Activated CD8-positive, alpha-beta T cell treated with anti-CD3 and anti-CD28 coated beads, Interleukin-2, amount 10 ng/mL, durations not matched to agents 7 days and 5 days (primary cell): ENCODE data around the gene NDST1. TPM values are rescaled to one million over a fixed set of nuclear protein-coding genes. Genes with fewer than 3 reads are reported as not detected.

Experiments used
- ATAC-seq: fragments of 150-1000 bp; cut with Tn5 transposase; one replicate; pipeline ENCODE4 v1.10.0; 2021; ENCODE audit warnings: moderate library complexity
- CTCF ChIA-PET: fragments of 350-600 bp; sonication (Branson Sonifier 250); formaldehyde crosslinking; loops from one replicate; lab custom pipeline; 2021; ENCODE audit warnings: antibody characterized with exemption; lab: Charles Lee
- POLR2A ChIA-PET: fragments of 350-600 bp; sonication (Branson Sonifier 250); formaldehyde crosslinking; loops from one replicate; lab custom pipeline; 2021; ENCODE audit warnings: antibody characterized with exemption; lab: Charles Lee
- DNase-seq: peaks from one replicate; pipeline ENCODE4 v3.0.0-alpha.2; 2020
- H3K27ac Mint-ChIP-seq: one replicate; pipeline ENCODE4 v1.8.0; 2021; ENCODE audit warnings: mild to moderate bottlenecking, mixed read lengths
- H3K27me3 Mint-ChIP-seq: one replicate; pipeline ENCODE4 v1.8.0; 2021; ENCODE audit warnings: low read depth, mixed read lengths
- H3K36me3 Mint-ChIP-seq: one replicate; pipeline ENCODE4 v1.8.0; 2021; ENCODE audit warnings: low read depth, mixed read lengths
- H3K4me1 Mint-ChIP-seq: one replicate; pipeline ENCODE4 v1.8.0; 2021; ENCODE audit warnings: low read depth, mixed read lengths
- H3K4me3 Mint-ChIP-seq: one replicate; pipeline ENCODE4 v1.8.0; 2021; ENCODE audit warnings: mild to moderate bottlenecking, mixed read lengths
- H3K9me3 Mint-ChIP-seq: one replicate; pipeline ENCODE4 v1.8.0; 2022; ENCODE audit warnings: mixed read lengths; ENCODE audit not compliant: insufficient read depth
- total RNA-seq, 2 experiments: library from RNA; stranded (reverse); gene quantifications; one replicate each; pipeline ENCODE4 v1.2.3, GENCODE V29; 2021

The NDST1 gene
- total RNA-seq, 2 experiments from 2014 or later: 0.63 TPM

GRCh38 chr5:150528924-150529546 is 21.1 kb downstream of the NDST1 start:
- H3K4me1 Mint-ChIP-seq: peaks cover 5% of the 10 kb centered on the region
- ATAC-seq (no peak), DNase-seq (no peak)
- no peaks in the 10 kb centered on the region for H3K36me3 Mint-ChIP-seq
- CTCF ChIA-PET: interaction anchor here (0.9 kb wide), 2 partner anchors 19 to 70 kb away, joined by 3 read pairs; no protein-coding TSS in a partner anchor
- POLR2A ChIA-PET: no interaction called here
- no peaks in the 10 kb centered on the region for H3K9me3 Mint-ChIP-seq
- no peaks in the 10 kb centered on the region for H3K27me3 Mint-ChIP-seq
- H3K27ac Mint-ChIP-seq: no peak overlapping the region
- H3K4me3 Mint-ChIP-seq: no peak overlapping the region

DNA sequence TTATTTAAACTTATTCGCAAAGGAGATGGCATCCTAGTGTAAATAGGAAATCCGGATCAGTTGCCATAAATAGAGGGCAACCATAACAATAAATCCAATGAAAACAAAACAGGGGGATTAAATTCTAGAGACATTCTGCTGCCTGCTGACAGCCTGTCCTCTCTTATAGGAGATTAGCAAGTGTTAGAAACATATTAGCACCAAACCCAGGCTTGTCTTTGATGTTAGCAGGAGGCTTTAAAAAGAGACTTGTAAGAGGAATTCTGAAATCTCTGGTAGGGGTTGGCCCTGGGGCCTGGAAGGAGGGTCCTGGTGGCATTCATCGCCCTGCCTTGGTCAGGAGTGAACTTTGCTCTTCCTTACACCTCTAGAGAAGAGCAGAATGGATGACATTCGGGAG is 21.6 kb downstream of the NDST1 start:
- Mint-ChIP-seq H3K4me1 (peaks cover 5% of the 10 kb centered on the region), H3K9me3 (no peaks in the 10 kb centered on the region), H3K4me3 (no peak overlapping the region), H3K27me3 (no peaks in the 10 kb centered on the region), H3K36me3 (no peaks in the 10 kb centered on the region), H3K27ac (no peak overlapping the region)
- ATAC-seq: no peak
- DNase-seq: no peak
- CTCF ChIA-PET: interaction anchor here (2.2 kb wide), 1 partner anchor 15 kb away, joined by 8 read pairs; no protein-coding TSS in a partner anchor
- POLR2A ChIA-PET: no interaction called here

- H3K36me3 Mint-ChIP-seq: no peaks in the 10 kb centered on the region
- CTCF ChIA-PET: interaction anchor here (2.2 kb wide), 1 partner anchor 14 kb away, joined by 8 read pairs; no protein-coding TSS in a partner anchor
- POLR2A ChIA-PET: no interaction called here
- no peaks in the 10 kb centered on the region for H3K27me3 Mint-ChIP-seq
- H3K9me3 Mint-ChIP-seq: no peaks in the 10 kb centered on the region
- no peak for DNase-seq
- H3K27ac Mint-ChIP-seq: no peak overlapping the region
- no peak for ATAC-seq
- H3K4me1 Mint-ChIP-seq: peaks cover 5% of the 10 kb centered on the region
- no peak overlapping the region for H3K4me3 Mint-ChIP-seq
Observed at GRCh38 chr5:150530423-150530822, 22.5 kb downstream of the NDST1 start.

GRCh38 chr5:150530951-150531588 is 23.1 kb downstream of the NDST1 start:
- ATAC-seq: no peak
- CTCF ChIA-PET: interaction anchor here (2.2 kb wide), 1 partner anchor 14 kb away, joined by 8 read pairs; no protein-coding TSS in a partner anchor
- H3K4me3 Mint-ChIP-seq: no peak overlapping the region
- POLR2A ChIA-PET: no interaction called here
- H3K27me3 Mint-ChIP-seq: no peaks in the 10 kb centered on the region
- H3K27ac Mint-ChIP-seq: no peak overlapping the region
- no peaks in the 10 kb centered on the region for H3K9me3 Mint-ChIP-seq
- H3K36me3 Mint-ChIP-seq: no peaks in the 10 kb centered on the region
- DNase-seq: no peak
- peaks cover 5% of the 10 kb centered on the region for H3K4me1 Mint-ChIP-seq

GRCh38 chr5:150531686-150532085 is 23.8 kb downstream of the NDST1 start:
- Mint-ChIP-seq H3K27me3 (no peaks in the 10 kb centered on the region), H3K36me3 (no peaks in the 10 kb centered on the region), H3K27ac (no peak overlapping the region), H3K4me1 (peaks cover 5% of the 10 kb centered on the region), H3K4me3 (no peak overlapping the region), H3K9me3 (no peaks in the 10 kb centered on the region)
- no peak for ATAC-seq
- no peak for DNase-seq
- CTCF ChIA-PET: interaction anchor here (2.2 kb wide), 1 partner anchor 13 kb away, joined by 8 read pairs; no protein-coding TSS in a partner anchor
- POLR2A ChIA-PET: no interaction called here

- ATAC-seq: no peak
- Mint-ChIP-seq H3K9me3 (no peaks in the 10 kb centered on the region), H3K27me3 (no peaks in the 10 kb centered on the region), H3K36me3 (no peaks in the 10 kb centered on the region), H3K27ac (no peak overlapping the region), H3K4me3 (no peak overlapping the region), H3K4me1 (peaks cover 3% of the 10 kb centered on the region)
- no peak for DNase-seq
- ChIA-PET CTCF (no interaction called here), POLR2A (no interaction called here)
Observed at GRCh38 chr5:150532151-150532550, 24.2 kb downstream of the NDST1 start.

GRCh38 chr5:150532996-150533395 is 25.1 kb downstream of the NDST1 start:
- POLR2A ChIA-PET: no interaction called here
- no peaks in the 10 kb centered on the region for H3K27me3 Mint-ChIP-seq
- H3K4me1 Mint-ChIP-seq: no peaks in the 10 kb centered on the region
- DNase-seq: no peak
- no peak overlapping the region for H3K27ac Mint-ChIP-seq
- H3K4me3 Mint-ChIP-seq: no peak overlapping the region
- CTCF ChIA-PET: no interaction called here
- ATAC-seq: no peak
- H3K9me3 Mint-ChIP-seq: no peaks in the 10 kb centered on the region
- no peaks in the 10 kb centered on the region for H3K36me3 Mint-ChIP-seq

GRCh38 chr5:150534811-150535210 is 26.9 kb downstream of the NDST1 start:
- H3K9me3 Mint-ChIP-seq: no peaks in the 10 kb centered on the region
- ATAC-seq (no peak), DNase-seq (no peak)
- POLR2A ChIA-PET: no interaction called here
- no peak overlapping the region for H3K27ac Mint-ChIP-seq
- H3K27me3 Mint-ChIP-seq: no peaks in the 10 kb centered on the region
- no peaks in the 10 kb centered on the region for H3K36me3 Mint-ChIP-seq
- H3K4me1 Mint-ChIP-seq: no peaks in the 10 kb centered on the region
- H3K4me3 Mint-ChIP-seq: no peak overlapping the region
- CTCF ChIA-PET: interaction anchor here (1.8 kb wide), 1 partner anchor 26 kb away, joined by 5 read pairs; no protein-coding TSS in a partner anchor

GRCh38 chr5:150535611-150536010 is 27.7 kb downstream of the NDST1 start:
- ChIA-PET CTCF (interaction anchor here (1.8 kb wide), 1 partner anchor 25 kb away, joined by 5 read pairs; no protein-coding TSS in a partner anchor), POLR2A (no interaction called here)
- ATAC-seq (no peak), DNase-seq (no peak)
- Mint-ChIP-seq H3K27me3 (no peaks in the 10 kb centered on the region), H3K4me1 (no peaks in the 10 kb centered on the region), H3K4me3 (no peak overlapping the region), H3K36me3 (no peaks in the 10 kb centered on the region), H3K9me3 (no peaks in the 10 kb centered on the region), H3K27ac (no peak overlapping the region)

- DNase-seq (no peak), ATAC-seq (no peak)
- Mint-ChIP-seq H3K9me3 (no peaks in the 10 kb centered on the region), H3K4me1 (no peaks in the 10 kb centered on the region), H3K4me3 (no peak overlapping the region), H3K36me3 (no peaks in the 10 kb centered on the region), H3K27me3 (no peaks in the 10 kb centered on the region), H3K27ac (no peak overlapping the region)
- ChIA-PET POLR2A (no interaction called here), CTCF (no interaction called here)
Observed at GRCh38 chr5:150538007-150538917, 30.3 kb downstream of the NDST1 start.

GRCh38 chr5:150539206-150539605 is 31.3 kb downstream of the NDST1 start:
- POLR2A ChIA-PET: no interaction called here

More at GRCh38 chr5:150539206-150539605, 31.3 kb downstream of the NDST1 start:
- H3K4me1 Mint-ChIP-seq: no peaks in the 10 kb centered on the region
- H3K4me3 Mint-ChIP-seq: no peak overlapping the region
- ATAC-seq: no peak
- DNase-seq: no peak
- no peaks in the 10 kb centered on the region for H3K36me3 Mint-ChIP-seq
- no peaks in the 10 kb centered on the region for H3K27me3 Mint-ChIP-seq
- H3K9me3 Mint-ChIP-seq: no peaks in the 10 kb centered on the region
- CTCF ChIA-PET: no interaction called here
- H3K27ac Mint-ChIP-seq: no peak overlapping the region
